Stimulated activated CD8-positive, alpha-beta memory T cell treated with anti-CD3 and anti-CD28 coated beads, Interleukin-15, amount 100 ng/mL, for 24 hours (primary cell): ENCODE measurements around the gene UGT2A2.

Experiments
- DNase-seq: peaks from one replicate; pipeline ENCODE4 v3.0.0-alpha.2; 2020; ENCODE audit warnings: low read depth

Gene UGT2A2

DNA sequence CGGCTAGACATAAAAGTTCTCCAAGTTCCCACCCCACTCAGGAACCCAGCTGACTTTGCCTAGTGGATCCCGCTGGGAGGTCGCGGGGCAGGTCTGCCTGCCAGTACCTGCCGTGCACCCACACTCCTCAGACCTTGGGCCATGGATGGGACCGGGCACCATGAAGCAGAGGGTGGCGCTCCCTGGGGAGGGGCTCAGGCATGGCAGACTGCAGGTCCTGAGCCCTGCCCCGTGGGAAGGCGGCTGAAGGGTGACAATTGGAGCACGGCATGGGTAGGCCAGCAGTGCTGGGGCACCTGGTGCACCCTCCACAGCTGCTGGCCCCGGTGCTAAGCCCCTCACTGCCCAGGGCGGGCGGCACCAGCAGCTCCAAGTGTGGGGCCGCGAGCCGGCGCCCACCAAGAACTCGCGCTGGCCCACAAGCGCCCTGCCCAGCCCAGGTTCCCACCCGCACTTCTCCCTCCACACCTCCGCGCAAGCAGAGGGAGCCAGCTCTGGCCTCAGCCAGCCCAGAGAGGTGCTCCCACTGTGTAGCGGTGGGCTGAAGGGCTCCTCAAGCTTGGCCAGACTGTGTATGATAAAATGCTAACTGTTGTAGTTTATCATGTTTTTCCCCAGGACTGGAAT, 63.1 kb downstream of the UGT2A2 start:
- no peak for DNase-seq

DNA sequence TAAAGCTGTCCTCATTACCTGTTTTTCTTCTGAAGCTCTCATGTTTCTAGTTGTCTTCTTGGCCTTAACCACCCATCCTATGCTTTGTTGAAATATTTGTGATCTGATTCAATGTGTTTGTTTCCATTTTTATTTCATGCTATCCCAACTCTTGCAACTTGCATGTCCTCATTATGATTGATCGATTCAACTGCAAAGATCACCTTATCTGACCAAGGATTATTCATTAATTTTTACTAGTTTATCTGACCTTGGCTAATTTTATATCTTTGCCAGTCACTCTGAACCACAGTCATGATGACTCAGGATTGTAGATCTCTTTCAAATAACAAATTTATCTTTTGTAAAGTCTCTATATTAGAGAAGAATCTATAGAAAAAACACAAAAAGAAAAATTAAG, 70.7 kb downstream of the UGT2A2 start:
- DNase-seq, result no peak

DNA sequence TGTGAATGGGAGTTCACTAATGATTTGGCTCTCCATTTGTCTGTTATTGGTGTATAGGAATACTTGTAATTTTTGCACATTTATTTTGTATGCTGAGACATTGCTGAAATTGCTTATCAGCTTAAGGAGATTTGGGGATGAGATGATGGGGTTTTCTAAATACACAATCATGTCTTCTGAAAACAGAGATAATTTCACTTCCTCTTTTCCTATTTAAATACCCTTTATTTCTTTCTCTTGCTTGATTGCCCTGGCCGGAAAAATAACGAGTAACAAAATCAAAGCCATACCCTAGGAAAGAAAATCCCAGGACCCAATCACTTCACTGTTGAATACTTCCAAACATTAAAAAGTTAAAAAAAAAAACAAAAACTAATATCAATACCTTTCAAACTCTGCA, 76.0 kb downstream of the UGT2A2 start:
- DNase-seq, result no peak

DNA sequence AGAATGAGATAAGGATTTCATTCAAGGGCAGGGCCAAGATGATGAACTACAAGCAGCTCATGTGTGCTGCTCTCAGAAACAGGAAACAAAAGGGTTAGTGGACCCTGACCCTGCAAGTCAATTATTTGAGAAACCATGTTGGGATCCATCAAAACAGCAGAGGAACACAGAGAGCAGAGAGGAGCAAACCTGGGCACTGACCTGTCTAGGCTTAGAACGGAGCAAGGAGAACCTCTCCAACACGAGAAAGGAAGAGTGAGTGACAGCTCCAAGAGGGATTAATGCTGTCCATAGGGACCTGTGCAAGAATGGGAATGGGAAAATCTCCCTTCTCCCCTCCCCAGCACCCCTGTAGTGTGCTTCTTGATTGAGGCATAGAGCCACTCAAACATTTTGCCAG, 89.8 kb downstream of the UGT2A2 start:
- DNase-seq, result no peak

DNA sequence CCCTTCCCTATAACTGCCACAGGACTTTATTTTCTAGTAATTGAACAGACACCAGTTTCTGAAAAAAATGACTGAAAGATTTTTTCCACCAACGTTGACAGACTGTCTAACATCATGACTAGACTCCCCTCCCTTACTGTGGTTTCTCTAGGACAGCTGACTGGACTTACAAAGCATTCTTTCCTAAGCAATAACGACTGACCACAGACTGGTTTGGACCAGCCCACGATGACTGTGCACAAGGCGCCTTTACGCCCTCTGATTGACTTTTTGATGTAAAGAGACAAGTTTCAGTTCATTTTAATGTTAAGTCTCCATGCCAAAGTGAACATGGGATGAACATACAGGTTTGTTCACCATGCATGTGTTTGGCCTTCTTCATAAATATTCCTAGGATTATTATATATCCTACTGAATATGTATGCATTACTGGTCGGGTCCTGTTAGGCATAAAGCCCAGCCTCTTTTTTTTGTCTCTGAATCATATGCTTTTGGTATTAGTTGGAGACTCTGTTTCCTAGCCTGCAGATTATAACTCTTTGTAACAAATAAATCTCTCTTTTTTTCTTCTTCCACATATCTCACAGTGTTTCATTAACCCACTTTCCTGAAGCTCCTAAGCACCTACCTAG, 93.2 kb downstream of the UGT2A2 start:
- DNase-seq, result no peak
